Erythroblast (primary cell): ENCODE results near the gene RALGDS.

Source experiments
- GATA1 ChIP-seq: IDR thresholded peaks from 2 replicates; pipeline ENCODE4 v1.6.1; 2011; ENCODE audit warnings: low read depth, mild to moderate bottlenecking, control low read depth, low read length, moderate library complexity
- POLR2A ChIP-seq: IDR thresholded peaks from 2 replicates; pipeline ENCODE4 v1.6.1; 2011; ENCODE audit warnings: mild to moderate bottlenecking, low read length

GRCh38 chr9:133122605-133122934 lies 1.5 kb upstream of the RALGDS start:
- TF ChIP-seq POLR2A (no peak), GATA1 (no peak)
